ENCODE measurements around the gene FOCAD. TPM values are rescaled to one million over a fixed set of nuclear protein-coding genes. Genes with fewer than 3 reads are reported as not detected.

Gene FOCAD
- total RNA-seq, 4 donors from 2014 or later = 15.7 to 39.9 (median 25.4) TPM

DNA sequence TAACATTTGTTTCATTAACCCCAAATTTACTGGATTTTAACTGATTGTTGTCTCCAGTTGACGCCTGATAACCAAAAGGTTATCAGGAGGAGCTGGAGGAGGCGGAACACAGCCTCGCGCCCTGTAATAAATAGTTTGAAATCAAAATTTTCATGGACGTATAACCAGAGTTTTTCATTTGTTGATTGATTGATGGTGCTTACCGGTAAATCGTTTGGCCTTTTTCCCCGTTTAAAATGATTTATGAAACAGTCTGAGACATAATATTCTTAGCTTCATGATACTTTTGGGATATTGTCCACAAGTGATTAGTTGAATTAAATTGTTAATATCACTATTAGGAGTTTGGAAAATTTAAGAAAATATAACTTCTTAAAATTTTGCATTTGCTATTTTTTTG lies 1.7 kb downstream of the FOCAD start:
- H3K9me3 ChIP-seq = no peaks in the 10 kb centered on the region
- TF ChIP-seq CTCF (IDR thresholded peaks at IDR 0.05) (no peak), EP300 (IDR thresholded peaks at IDR 0.05) (no peak), POLR2A (IDR thresholded peaks at IDR 0.05) (no peak)
- WGBS, 2 donors = 71 to 84% methylated on average over 8 of the region's 8 CpGs
- H3K4me3 ChIP-seq = no peak overlapping the region
- no peaks in the 10 kb centered on the region for H3K27me3 ChIP-seq
- DNase-seq (ENCODE audit: low spot score in 2 of 2) = no peak
- H3K27ac ChIP-seq = peak overlapping the region in 2 of 4 donors; percentile 6 to 30
- H3K4me1 ChIP-seq = peaks cover 0 to 26% (median 4%) of the 10 kb centered on the region in 4 donors
- no peaks in the 10 kb centered on the region for H3K36me3 ChIP-seq

GRCh38 chr9:20689833-20690232 lies 5.8 kb downstream of the FOCAD start:
- 93 to 94% methylated on average over 2 of the region's 2 CpGs for WGBS, 2 donors
- H3K27me3 ChIP-seq = no peaks in the 10 kb centered on the region
- no peaks in the 10 kb centered on the region for H3K9me3 ChIP-seq
- no peak overlapping the region for H3K4me3 ChIP-seq
- peaks cover 0 to 15% (median 4%) of the 10 kb centered on the region in 4 donors for H3K4me1 ChIP-seq
- no peak for DNase-seq (ENCODE audit: low spot score in 2 of 2)
- TF ChIP-seq POLR2A (IDR thresholded peaks at IDR 0.05) (no peak), EP300 (IDR thresholded peaks at IDR 0.05) (no peak), CTCF (IDR thresholded peaks at IDR 0.05) (no peak)
- no peak overlapping the region for H3K27ac ChIP-seq
- H3K36me3 ChIP-seq = no peaks in the 10 kb centered on the region

DNA sequence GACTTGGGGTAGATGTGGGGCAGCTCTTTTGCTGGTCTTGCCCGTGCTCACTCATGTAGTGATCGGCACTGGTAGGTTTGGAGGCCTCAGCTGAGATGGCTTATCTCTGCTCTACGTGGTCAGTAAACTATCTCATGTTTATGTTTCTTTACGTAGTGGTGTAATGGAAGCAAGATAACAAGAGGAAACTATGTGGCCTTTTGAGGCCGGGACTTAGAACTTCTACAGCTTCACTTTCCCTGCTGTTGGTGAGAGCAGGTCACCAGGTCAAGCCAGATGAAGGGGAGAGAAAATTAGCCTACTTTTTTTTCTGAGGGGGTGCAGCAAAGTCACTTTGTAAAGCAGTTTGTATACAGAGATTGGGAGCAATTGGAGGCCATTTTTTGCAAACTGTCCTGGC lies 8.5 kb downstream of the FOCAD start:
- no peaks in the 10 kb centered on the region for H3K9me3 ChIP-seq
- TF ChIP-seq CTCF (IDR thresholded peaks at IDR 0.05) (no peak), EP300 (IDR thresholded peaks at IDR 0.05) (no peak), POLR2A (IDR thresholded peaks at IDR 0.05) (no peak)
- H3K4me1 ChIP-seq = no peaks in the 10 kb centered on the region
- no peaks in the 10 kb centered on the region for H3K36me3 ChIP-seq
- no peak for DNase-seq (ENCODE audit: low spot score in 2 of 2)
- 75% methylated on average over 5 of the region's 5 CpGs for WGBS, 2 donors
- no peaks in the 10 kb centered on the region for H3K27me3 ChIP-seq
- H3K4me3 ChIP-seq = no peak overlapping the region
- no peak overlapping the region for H3K27ac ChIP-seq

DNA sequence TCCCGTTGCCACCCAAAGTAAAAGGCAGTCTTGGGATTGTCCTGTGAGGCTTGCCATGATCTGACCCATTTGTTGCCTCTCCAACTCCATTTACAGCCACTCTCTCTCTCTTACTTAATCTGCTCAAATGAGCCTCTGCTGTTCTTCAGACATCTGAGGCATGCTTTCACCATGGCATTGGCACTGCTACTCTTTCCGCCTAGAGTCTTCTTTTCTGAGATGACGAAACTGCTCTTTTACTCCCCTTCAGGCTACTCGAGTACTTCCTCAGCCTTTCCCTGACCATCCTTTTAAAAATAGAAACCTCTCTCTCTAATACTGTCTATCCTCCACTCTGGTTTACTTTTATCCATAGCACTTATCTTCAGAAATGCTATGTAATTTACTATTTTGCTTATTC lies 9.0 kb downstream of the FOCAD start:
- WGBS, 2 donors = 84% methylated on average over 4 of the region's 4 CpGs
- TF ChIP-seq EP300 (IDR thresholded peaks at IDR 0.05) (no peak), POLR2A (IDR thresholded peaks at IDR 0.05) (no peak), CTCF (IDR thresholded peaks at IDR 0.05) (no peak)

DNA sequence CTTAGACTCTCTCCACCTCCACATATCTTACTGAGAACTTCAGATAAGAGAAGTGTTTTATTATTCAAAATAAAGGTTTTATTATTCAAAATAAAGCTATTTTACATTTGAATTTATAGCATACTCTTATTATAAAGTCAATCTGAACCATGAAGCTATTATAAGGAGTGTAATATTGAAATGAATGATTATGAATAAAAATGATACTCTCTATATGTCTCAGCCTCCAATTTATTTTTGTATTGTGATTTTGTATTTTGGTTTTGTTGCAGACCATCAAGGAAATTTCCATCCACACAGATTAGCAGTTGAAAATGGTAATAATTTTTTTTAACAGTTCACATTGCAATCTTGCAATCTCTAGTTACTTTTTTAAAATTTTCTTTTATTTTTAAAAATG lies 10.2 kb downstream of the FOCAD start:
- Histone ChIP-seq H3K27me3 (no peaks in the 10 kb centered on the region), H3K4me1 (no peaks in the 10 kb centered on the region), H3K9me3 (no peaks in the 10 kb centered on the region), H3K4me3 (no peak overlapping the region), H3K27ac (no peak overlapping the region), H3K36me3 (no peaks in the 10 kb centered on the region)
- no peak for DNase-seq (ENCODE audit: low spot score in 2 of 2)
- TF ChIP-seq POLR2A (IDR thresholded peaks at IDR 0.05) (no peak), CTCF (IDR thresholded peaks at IDR 0.05) (no peak), EP300 (IDR thresholded peaks at IDR 0.05) (no peak)

More for the DNA sequence above, 9.0 kb downstream of the FOCAD start:
- H3K27me3 ChIP-seq = no peaks in the 10 kb centered on the region
- no peaks in the 10 kb centered on the region for H3K4me1 ChIP-seq
- no peak overlapping the region for H3K27ac ChIP-seq
- H3K9me3 ChIP-seq = no peaks in the 10 kb centered on the region
- H3K4me3 ChIP-seq = no peak overlapping the region
- H3K36me3 ChIP-seq = no peaks in the 10 kb centered on the region
- no peak for DNase-seq (ENCODE audit: low spot score in 2 of 2)
